A204.1 (cell line): ENCODE measurements around the gene CLIP3.
"Not testable (repeated sequence)": the region's sequence is repeated elsewhere in the genome, so short reads cannot be mapped to it uniquely, and the experiment has no call there.

ENCODE experiments used
- FAIRE-seq: peaks from 2 replicates; lab custom pipeline; 2012; peaks lifted over from hg19 to GRCh38; lab: Jason Lieb, UNC

Gene CLIP3

DNA sequence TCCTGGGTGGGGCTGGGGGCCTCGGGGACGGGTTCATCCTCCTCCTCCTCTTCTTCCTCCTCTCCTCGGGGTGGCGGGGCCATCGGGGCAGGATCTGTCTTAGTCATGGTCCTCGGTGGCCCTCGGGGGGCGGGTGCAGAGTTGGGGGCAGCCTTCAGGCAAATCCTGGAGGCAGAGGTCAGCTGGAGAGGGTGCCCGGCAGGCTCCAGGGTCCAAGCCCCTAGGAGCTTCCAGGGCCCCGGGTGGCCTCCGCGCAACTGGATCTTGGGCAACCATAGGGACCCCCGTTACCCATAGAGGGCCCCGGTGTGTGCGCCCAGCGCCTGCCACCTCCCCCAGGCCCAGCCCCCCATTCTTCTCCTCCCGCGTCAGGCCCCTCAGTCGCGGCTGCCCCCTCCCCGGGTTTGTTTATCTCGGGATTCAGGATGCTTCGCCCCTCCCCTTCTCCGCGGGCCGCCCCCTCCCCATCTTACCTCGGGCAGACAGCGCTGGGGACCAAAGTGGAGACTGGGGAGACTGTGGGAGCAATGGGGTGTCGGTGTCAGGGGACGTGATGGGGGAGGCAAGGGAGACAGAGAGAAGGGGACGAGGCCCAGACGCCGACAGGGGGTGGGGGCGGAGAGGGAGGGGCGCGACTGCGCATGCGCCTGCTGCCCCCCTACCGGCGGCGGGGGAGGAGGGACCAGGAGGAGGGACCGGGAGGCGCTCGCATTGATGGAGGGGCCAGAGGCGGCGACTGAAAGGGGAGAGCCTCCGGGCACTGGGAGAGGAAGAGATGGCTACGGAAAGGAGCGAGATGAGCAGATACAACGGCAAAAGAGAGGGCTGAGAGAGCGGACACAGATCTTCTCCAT is at the start of gene CLIP3:
Gene CLIP3 (minus strand): TSS at position 623 of the 854 bp plus-strand sequence. CDS start 516 bp downstream, at position 107.
- FAIRE-seq = no peak

GRCh38 chr19:36081894-36082293 is 49.2 kb upstream of the CLIP3 start:
- no peak for FAIRE-seq

GRCh38 chr19:36081385-36081784 is 48.7 kb upstream of the CLIP3 start:
- FAIRE-seq = no peak

DNA sequence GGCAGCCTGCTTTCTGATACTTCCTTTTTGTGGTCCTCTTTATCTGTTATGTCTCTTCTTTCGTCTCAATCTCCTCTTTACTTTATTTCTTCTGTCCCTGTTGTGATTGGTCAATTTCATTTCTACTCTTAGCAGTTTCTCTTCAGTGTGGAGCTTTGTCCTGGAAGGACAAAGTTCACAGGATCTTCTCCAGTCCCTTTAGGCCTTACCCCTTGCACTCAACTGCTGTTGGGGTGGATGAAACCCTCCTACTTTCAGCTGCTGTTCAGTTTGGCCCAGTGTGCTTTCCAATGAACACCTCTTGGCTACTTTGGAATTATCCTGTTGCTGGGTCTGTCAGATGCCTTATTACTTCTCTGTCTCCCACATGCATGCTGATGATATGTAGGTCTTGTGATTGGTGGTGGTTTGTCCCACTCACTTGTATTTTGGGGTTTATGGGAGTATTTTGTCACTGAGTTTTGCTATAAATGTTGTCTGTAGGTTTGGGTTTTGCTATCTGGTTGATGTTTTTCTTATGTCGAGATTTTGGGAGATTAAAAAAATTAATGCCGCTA is 46.8 kb upstream of the CLIP3 start:
- no peak for FAIRE-seq

- FAIRE-seq = no peak
These were observed 40.6 kb upstream of the CLIP3 start for GRCh38 chr19:36073121-36073876.

- FAIRE-seq = no peak
These were observed 39.4 kb upstream of the CLIP3 start for GRCh38 chr19:36072081-36072480.

DNA sequence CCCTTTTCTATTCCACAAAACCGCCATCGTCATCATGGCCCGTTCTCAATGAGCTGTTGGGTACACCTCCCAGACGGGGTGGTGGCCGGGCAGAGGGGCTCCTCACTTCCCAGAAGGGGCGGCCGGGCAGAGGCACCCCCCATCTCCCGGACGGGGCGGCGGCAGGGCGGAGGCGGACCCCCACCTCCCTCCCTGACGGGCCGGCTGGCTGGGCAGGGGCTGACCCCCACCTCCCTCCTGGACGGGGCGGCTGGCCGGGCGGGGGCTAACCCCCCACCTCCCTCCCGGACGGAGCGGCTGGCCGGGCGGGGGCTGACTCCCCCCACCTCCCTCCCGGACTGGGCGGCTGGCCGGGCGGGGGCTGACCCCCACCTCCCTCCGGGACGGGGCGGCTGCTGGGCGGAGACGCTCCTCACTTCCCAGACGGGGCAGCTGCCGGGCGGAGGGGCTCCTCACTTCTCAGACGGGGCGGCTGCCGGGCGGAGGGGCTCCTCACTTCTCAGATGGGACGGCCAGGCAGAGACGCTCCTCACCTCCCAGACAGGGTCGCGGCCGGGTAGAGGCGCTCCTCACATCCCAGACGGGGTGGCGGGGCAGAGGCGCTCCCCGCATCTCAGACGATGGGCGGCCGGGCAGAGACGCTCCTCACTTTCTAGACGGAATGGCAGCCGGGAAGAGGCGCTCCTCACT is 36.3 kb upstream of the CLIP3 start:
- FAIRE-seq = not testable (repeated sequence)

GRCh38 chr19:36067681-36068080 is 35.0 kb upstream of the CLIP3 start:
- FAIRE-seq = no peak

- no peak for FAIRE-seq
These were observed 32.2 kb upstream of the CLIP3 start for GRCh38 chr19:36064826-36065225.

- FAIRE-seq = no peak
These were observed 28.7 kb upstream of the CLIP3 start for GRCh38 chr19:36061367-36061766.

DNA sequence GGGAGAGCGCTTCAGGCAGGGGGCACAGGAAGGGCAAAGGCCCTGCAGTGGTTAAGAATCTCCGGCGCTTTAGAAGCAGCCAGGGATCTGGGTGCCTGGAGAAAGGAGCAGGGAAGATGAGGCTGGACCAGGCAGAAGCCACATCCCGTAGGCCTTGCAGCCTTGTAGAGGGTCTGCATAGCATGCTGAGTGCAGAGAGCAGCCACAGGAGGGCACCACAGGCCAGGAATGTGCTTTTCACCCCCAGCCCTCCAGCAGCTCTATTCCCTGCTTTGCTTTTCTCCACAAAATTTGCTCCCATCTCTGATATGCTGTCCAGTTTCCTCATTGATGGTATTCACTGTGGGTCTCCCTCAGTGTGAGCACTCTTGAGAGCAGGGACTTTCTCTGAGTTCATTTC is 27.8 kb upstream of the CLIP3 start:
- FAIRE-seq = no peak

DNA sequence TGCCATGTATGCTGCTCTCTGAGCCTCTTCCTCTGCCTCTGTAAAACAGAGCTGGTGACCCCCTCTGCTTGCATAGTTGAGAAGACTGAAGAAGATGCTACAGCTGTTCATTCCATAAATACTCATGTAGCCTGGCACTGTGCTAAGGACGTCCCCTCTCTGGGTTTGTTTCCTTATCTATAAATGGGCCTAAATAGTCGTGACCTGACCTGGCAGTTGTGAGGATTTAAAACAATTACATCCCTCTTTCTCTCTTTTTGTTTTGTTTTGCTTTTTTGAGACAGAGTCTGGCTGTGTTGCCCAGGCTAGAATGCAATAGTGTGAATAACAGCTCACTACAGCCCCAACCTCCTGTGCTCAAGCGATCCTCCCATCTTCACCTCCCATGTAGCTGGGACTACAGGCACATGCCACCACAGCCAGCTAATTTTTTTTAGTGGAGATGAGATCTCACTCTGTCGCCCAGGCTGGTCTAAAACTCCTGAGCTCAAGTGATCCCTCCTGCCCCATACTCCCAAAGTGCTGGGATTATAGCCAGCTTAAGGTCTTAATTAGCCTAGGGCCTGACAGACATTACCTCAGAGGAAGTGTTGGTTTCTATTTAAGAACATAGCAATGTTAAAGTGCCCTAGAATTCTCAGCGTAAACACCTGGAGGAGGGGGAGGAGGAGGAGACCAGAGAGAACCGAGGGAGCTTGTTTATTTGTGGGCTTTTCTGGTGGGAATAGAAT is 26.7 kb upstream of the CLIP3 start:
- FAIRE-seq = no peak

DNA sequence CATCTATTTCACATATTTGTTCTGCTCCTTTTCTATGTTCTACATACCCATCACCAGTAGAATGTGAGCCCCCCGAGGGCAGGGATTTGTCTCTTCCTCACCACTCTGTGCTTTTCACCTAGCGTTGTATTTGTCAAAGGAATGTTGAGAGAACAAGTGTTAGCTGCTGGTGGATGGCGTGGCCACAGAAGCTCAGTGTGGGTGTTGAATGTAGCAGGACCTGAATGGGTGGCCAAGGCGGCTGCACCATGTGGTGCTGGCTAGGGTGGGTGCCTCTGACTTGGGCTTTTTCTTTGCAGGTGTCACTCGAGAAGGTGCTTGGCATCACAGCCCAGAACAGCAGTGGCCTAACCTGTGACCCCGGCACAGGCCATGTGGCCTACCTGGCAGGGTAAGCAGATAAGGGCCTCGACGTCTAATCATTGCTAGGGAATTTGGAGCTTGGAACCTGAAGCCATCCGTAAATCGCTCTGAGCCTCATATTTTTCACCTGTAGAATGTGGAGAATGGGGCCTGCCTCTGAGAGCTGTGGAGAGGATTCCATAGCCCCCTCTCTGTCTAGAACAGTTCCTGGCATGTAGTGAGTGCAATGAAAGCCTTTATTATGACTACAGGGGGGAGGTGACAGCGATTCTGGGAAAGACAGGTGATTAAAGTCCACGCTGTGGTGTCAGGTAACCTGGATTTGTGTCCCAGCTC is 26.0 kb upstream of the CLIP3 start:
- FAIRE-seq = no peak

- no peak for FAIRE-seq
These were observed 22.3 kb upstream of the CLIP3 start, which contains the start of gene WDR62 for GRCh38 chr19:36054733-36055686. TSS of gene WDR62 (plus strand) at chr19:36054897. CDS start at chr19:36054972, 75 bp downstream.

DNA sequence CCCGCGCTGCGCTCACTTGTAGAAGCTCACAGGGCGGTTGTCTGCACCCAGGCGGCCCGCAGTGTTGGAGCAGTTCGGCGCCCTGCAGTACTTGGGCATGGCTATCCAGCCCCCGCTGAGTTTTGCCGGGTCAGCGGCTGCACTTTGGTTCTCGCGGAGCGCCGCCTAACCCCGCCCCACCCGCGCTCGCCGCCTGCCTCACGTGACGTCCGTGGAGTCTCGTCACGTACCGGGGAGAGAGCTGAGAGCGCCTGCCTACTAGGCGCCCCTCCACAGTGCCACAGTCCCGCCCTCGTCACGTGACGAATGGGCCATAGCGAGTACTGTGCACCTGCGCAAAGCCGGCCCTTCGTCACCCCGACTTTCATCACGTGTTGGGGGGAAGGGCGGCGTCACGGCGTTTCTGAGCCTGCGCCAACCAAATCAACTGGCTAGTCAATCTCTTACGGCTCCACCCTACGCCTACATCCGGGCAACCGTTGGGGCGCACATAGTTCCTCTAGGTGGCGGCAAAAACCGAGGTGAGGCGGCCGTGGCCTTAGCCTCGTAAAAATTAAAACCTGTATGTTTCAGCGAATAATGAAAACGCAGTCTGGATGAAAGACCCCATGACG is 21.6 kb upstream of the CLIP3 start, which contains the start of gene THAP8:
Gene THAP8 (minus strand): TSS at position 167 of the 614 bp plus-strand sequence. CDS start 68 bp downstream, at position 99.
- FAIRE-seq = peak; percentile 90

DNA sequence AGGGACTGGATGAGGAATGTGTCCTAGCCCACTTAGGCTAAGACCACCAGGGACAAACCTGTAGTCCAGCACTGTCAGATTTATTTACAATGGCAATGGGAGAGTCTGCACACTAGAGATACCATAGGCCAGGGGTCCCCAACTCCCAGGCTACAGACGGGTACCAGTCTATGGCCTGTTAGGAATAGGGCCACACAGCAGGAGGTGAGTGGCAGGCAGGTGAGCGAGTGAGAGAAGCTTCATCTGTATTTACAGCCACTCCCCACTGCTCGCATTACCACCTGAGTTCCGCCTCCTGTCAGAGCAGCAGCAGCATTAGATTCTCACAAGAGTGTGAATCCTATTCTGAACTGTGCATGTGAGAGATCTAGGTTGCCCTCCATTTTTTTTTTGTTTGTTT is 19.0 kb upstream of the CLIP3 start:
- no peak for FAIRE-seq

- FAIRE-seq = no peak
These were observed 18.6 kb upstream of the CLIP3 start for GRCh38 chr19:36051236-36051635.

- FAIRE-seq = no peak
These were observed 16.5 kb upstream of the CLIP3 start for GRCh38 chr19:36049080-36049698.

DNA sequence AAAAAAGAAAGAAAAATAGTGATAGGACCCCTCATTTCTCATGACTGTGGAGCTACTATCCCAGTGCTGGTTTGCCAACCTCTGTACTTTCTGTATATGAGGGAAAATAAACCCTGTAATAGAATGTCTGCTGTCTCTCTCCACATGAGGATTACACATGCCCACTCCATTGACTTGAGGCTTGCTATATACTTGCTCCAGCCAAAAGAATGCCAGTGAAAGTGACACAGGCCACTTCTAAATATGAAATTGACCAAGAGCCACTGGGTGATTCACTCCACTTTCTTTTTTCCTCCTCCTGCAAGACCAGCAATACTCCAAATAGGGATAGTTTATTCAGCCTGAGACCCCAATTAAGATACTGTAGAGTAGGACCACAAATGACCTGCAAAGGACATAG is 15.2 kb upstream of the CLIP3 start:
- no peak for FAIRE-seq
